T-helper 2 cell (primary cell): Measurements from ENCODE around the gene MTMR12.
"Not testable (repeated sequence)": the region's sequence is repeated elsewhere in the genome, so short reads cannot be mapped to it uniquely, and the experiment has no call there.

Source experiments
- DNase-seq, 5 experiments: peaks; one replicate each; pipeline versions ENCODE4 v3.0.0 to v3.0.0-alpha.2; 2012 to 2022

MTMR12 gene

DNA sequence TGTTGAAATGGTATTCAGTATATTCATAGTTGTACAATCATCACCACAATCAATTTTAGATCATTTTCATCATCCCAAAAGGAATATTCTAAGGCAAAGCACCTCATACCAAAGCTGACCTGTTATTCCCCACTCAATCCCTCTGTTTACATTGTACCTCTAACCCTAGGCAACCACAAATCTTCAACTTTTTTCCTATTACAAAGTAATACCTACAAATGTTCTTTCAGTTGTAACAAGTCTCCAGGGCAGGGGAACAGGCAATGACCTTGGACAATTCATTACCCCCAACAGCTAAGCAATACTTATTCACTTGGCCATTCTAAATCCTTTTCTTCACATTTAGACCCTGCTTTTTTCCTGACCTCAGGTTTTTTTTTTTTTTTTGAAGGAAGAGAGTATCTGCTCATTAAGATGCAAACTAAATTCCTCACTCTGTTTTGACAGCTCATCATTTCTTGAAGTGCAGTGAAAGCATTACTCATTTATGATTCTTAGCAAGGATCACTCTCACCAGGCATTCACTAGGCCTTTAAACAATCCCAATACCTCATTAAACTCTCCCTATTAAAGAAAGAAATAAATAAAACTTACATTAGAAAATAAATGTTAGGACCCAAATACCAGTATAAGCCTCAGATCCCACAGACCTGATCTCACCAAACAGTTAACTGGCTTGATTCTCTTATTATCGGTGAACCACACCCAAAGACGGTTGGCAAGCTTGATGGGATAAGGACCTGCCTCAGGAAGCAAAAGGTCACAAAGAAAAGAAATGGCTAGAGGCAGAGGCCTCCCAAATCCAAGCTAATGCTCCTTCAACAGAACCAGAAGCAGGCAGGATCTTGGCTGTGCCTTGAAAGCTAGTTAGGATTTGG lies 15.3 kb downstream of the MTMR12 start:
- DNase-seq: no peak

DNA sequence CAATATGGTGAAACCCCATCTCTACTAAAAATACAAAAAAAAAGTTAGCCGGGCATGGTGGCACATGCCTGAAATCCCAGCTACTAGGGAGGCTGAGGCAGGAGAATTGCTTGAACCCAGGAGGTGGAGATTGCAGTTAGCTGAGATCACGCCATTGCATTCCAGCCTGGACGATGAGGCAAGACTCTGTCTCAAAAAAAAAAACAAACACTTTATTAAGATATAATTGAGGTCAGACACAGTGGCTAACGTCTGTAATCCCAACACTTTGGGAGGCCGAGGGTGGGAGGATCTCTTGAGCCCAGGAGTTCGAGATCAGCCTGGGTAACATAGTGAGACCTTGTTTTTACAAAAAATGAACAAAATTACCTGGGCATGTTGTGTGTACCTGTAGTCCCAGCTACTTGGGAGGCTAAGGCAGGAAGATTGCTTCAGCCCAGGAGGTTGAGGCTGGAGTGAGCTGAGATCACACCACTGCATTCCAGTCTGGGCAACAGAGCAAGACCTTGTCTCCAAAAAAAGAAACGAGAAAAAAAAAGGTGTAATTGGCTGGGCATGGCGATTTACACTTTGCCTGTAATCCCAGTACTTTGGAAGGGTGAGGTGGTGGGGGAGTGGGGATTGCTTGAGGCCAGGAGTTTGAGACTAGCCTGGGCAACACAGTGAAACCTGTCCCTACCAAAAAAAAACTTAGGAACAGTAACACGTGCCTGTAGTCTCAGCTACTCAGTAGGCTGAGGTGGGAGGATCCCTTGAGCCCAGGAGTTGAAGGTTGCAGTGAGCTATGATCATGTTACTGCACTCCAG lies 16.6 kb downstream of the MTMR12 start:
- DNase-seq: not testable (repeated sequence)

DNA sequence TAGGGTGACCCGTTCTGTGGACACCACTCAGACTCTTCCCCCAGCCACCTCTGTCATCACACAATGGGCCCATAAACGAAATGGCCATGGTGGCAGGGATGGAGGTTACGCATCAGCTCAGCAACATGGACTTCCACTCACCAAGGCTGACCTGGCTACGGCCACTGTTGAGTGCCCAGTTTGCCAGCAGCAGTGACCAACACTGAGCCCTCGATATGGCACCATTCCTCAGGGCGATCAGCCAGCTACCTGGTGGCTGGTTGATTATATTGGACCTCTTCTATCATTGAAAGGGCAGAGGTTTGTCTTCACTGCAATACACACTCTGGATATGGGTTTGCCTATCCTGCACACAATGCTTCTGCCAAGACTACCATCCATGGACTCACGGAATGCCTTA lies 21.1 kb downstream of the MTMR12 start:
- no peak for DNase-seq

DNA sequence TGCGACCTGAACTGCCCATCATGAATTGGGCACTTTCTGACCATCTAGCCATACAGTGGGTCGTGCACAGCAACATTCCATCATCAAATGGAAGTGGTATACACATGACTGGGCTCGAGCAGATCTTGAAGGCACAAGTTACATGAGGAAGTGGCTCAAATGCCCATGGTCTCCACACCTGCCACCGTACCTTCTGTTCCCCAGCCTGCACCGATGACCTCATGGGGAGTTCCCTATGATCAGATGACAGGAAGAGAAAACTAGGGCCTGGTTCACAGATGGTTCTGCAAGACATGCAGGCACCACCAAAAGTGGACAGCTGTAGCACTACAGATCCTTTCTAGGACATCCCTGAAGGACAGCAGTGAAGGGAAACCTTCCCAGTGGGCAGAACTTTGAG lies 21.8 kb downstream of the MTMR12 start:
- DNase-seq: no peak

DNA sequence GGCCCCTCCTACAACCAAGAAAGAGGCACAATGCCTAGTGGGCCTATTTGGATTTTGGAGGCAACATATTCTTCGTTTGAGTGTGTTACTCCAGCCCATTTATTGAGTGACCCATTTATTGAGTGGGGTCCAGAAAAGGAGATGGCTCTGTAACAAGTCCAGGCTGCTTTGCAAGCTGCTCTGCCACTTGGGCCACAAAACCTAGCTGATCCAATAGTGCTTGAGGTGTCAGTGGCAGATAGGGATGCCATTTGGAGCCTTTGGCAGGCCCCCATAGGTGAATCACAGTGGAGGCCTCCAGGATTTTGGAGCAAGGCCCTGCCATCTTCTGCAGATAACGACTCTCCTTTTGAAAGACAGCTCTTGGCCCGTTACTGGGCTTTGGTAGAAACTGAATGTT lies 22.2 kb downstream of the MTMR12 start:
- DNase-seq: not testable (repeated sequence)

DNA sequence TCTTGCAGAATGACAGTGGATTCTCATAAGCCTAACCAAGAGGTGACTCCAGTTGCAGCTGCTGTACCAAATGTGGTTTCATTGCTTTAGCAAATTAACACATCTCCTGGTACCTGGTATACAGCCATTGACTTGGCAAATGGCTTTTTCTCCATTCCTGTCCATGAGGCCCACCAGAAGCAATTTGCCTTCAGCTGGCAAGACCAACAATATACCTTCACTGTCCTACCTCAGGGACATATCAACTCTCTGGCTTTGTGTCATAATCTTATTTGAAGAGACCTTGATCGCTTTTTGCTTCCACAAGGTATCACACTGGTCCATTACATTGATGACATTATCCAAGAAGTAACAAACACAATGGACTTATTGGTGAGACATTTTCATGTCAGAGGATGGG lies 22.8 kb downstream of the MTMR12 start:
- not testable (repeated sequence) for DNase-seq

DNA sequence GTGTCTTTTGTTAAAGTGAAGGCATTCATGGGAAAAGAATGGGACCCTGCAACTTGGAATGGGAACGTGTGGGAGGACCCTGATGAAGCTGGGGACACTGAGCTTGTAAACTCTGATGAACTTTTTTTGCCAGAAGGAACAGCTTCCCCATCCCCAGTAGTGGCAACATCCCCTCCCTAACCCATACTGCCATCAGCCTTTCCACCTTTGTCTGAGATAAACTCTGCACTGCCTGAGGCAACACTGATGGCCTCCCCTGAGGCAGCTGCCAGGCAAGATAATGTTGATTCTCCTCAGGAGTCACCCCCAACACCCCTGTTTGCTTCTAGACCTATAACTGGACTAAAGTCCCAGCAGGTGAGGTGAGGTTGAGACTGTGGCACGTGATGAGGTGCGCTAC lies 24.6 kb downstream of the MTMR12 start:
- not testable (repeated sequence) for DNase-seq

DNA sequence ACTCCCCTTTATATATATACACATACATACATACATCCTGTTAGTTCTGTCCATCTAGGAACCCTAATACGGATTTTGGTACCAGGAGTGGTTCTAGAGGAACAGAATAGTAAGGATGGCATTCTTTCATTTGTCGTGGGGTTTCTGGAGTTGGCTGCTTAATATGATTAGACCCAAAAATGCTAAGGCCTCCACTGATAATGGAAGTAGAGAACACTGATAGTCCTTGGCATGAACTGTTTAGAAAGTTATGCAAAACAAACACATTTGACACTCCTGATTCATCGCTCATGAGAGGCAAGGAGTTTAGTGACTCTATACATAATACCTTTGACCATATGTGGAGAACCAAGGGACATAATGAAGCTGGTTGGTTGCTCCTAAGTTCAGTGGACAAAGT lies 25.2 kb downstream of the MTMR12 start:
- not testable (repeated sequence) for DNase-seq

DNA sequence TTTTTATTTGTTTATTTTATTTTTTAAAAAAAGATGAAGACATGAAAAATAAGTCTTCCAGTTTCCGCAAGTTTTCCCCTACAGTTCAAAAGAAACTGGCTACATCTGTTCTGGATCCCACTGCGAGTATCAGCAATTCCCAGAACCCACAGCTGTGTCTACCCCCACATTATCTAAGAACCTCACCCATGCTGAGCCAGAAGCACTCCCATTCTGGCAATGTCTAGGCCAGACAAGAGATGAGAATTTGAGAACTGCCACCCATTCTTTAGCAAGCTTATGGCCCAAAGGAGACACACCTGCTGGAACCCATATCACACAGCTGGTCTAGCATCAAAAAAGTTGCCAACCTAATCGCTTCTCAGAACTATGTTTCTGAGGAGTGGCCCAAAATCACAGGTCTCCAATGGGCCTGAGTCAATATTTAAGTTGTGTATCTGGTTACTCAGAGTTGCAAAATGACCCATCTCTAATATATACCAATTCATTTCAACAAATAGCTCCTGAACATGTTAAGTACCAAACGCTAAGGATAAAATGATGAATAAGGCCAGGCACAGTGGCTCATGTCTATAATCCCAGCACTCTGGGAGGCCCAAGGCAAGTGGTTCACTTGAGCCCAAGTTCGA lies 27.1 kb downstream of the MTMR12 start:
- DNase-seq: no peak

DNA sequence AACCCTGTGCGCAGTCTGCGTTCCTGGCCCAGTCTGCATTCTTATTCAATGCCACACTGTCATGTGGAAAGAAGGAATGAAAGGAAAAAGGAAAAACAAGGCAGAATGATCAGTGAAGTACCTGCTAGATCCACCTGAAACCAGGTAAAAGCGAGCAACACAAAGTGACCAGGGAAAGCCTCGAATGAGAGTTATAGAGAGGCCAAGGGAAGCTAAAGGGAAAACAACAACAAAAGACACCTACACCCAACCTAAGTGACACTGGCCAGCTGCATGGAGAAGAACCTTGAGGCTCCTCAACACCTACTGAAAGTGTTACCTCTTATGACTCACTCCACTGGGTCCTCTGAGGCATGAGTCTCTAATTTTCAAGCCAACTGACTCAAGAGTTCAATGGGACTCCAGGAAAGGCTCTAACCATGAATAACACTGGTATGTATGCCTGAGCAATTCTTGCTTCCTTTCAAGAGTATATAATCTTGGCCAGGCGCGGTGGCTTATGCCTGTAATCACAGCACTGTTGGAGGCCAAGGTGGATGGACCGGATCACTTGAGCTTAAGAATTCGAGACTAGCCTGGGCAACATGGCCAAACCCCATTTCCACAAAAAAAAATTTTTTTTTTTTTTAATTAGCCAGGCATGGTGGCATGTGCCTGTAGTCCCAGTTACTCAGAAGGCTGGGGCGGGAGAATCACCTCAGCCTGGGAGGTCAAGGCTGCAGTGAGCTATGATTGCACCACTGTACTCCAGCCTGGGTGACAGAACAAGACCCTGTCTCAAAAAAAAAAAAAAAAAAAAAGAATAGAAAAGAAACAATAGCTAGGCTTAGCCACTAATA lies 29.0 kb downstream of the MTMR12 start:
- peak in 1 of 5 experiments; percentile 25 for DNase-seq

DNA sequence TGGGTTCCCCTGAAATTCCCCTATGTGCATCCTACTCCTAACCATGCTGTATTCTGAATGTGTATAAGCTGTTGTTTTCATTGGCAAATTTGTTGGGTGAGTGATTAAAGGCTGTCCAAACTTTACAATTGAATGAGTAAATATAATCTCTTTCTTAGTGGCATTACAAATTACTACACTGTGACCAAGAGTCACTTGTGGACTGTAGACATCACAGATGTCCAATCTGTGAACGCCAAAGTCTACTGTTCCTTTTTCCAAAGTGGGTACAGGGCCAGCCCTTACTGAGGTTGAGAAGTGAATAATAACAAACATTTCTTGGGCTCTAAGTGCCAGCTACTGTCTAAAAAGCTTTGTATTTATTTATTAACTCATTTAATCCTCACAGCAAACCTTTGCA lies 29.7 kb downstream of the MTMR12 start:
- no peak for DNase-seq

DNA sequence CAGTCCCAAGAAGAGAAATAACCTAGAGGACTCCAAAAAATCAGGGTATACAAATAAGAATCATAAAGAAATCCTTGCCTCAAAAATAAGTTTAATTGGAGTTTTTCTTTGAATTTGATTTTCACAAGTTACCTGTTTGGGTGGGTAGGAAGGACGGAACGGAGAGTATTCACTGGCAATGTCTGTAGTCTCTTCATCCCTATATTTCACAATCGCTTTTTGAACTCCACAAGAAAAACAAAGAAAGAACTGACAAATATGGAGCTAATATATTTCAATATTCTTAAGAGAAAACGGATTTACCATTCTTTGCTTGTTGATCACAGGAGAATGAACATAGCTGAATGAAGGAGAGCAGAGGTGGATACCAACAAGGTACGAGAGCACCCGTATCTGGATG lies 30.1 kb downstream of the MTMR12 start:
- DNase-seq: no peak

DNA sequence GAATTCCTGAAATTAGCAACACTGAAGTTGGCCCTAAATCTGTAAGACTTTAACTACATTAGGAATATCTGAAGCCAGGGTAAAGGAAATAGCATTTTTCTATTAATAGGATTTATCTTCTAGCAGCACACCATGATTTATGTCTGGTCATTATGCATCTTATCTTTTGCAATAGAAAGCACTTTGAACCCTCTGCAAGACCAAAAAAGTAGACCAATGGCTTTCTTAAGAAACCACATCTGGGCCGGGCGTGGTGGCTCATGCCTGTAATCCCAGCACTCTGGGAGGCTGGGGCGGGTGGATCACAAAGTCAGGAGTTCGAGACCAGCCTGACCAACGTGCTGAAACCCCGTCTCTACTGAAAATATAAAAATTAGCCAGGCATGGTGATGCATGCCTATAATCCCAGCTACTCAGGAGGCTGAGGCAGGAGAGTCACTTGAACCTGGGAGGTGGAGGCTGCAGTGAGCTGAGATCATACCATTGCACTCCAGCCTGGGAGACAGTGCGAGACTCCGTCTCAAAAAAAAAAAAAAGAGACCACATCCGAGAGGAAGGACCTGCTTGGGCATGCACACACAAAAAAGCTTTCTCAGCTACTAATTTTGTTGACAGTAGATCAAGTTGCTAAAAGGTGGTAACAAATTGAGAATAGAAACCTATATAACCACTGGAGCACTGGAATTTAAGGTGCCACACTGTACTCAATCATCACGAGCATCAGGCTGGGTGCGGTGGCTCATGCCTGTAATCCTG lies 31.2 kb downstream of the MTMR12 start:
- not testable (repeated sequence) for DNase-seq

DNA sequence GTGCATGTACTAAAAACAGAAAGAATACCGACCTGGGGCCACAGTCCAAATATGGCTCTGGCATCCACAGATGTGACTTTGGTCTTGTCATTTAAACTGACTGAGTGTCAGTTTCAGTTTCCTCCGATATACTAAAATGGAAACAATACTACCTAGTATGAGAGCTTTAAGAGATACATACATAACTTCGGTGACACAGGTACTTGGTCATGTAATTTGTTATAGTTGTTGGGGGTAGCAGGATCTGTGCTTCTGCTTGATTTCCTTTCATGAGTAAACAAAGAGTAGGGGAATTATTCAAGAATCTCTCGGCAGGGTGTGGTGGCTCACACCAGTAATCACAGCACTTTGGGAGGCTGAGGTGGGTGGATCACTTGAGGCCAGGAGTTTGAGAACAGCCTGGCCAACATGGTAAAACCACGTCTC lies 32.1 kb downstream of the MTMR12 start:
- peak in 2 of 5 experiments; percentile 5 to 82 for DNase-seq

DNA sequence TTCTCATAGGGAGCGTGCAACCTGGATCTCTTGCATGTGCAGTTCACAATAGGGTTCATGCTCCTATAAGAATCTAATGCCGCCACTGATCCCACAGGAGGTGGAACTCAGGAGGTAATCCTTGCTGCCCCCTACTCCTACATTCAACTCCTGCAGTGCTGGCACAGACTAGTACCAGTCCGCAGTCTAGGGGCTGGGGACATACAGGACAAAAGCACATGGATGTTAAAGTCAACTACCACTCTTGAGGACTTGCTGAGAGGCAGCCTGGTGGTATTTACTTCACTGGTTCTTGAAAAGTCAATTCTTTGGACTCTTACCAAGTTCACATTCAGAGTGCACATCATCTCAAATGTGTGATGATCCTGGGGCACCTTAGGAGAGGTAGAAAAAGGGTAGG lies 33.0 kb downstream of the MTMR12 start:
- DNase-seq: no peak

DNA sequence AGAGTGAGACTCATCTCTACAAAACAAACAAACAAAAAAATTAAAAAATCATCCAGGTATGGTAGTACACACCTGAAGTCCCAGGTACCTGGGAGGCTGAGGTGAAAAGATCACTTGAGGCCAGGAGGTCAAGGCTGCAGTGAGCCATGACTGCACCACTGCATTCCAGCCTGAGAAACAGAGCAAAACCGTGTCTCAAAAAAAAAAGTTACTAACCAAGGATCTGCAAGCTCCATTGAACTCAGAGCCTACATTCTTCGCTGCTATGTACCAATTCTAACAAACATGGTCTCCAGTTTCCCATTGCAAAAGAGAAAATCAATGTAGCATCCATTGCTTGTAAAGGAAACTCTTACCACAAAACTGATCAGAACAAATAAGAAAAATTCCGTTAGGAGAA lies 33.5 kb downstream of the MTMR12 start:
- no peak for DNase-seq

DNA sequence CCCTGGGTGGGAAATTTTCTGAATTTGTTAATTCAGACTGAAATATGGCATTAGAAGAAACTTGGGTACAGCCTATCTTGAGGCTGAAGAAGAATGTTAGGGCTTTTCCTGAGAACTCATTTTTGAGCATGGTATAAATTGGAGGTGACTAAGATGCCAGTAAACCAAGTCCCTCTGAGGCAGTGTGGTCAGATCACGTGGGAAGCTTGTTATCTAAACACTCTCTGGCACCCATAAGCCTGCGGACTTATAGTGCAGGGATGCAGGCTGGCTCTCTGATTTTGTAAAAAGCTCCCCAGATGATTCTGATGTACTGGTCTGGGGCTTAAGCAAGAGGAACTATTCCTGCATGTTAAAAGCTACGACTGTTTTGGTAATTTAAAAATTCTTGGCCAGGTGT lies 34.3 kb downstream of the MTMR12 start:
- DNase-seq: peak in 1 of 5 experiments; percentile 65

DNA sequence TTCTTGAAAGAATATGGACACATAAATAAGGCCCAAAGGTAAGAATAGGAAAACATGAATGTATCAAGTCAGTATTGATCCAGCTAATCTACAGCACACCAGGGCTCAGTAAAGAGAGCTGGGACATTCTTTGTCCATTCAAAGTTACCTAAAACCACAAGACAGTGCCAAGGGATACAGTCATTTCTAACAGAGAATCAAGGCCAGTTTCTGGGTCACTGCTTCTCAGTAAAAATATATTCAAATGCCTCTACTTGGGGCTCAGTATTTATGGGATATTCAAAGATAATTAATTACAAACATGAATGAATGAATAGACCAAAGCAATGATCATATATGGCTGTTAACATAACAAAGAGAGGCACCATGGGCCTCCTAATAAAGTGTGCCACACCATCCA lies 34.9 kb downstream of the MTMR12 start:
- DNase-seq: peak in 1 of 5 experiments; percentile 17

DNA sequence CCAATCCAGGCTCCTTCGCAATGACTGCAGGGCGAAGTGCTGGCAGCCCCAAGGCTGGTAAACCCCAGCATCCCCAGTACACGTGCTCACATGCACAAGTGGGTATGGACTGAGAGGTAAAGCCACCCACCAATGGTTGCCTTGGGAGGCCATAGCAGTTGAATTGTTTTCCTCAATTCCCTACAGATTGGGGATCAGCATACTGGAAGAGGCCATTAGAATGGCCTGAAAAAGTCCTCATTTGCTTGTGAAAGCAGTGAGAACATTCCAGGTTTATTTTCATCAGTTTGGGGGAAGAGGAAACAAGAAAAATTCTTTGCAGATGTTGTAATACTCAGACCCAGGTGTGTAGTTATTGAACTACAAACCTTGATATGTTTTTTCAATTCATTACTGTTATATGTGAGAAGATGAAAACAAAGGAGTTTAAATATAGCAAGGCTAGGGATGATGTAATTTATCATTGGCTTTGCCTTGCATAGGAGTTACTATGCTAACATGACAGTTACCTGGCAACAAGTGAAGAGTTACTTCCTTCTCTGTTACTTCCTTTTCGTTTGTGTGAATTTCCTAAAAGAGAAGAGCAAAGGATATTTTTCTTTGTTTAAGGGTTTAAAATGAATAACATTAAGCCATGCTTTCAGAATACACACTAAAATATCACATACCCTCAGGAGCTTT lies 36.4 kb downstream of the MTMR12 start:
- DNase-seq: peak in 1 of 5 experiments; percentile 37

DNA sequence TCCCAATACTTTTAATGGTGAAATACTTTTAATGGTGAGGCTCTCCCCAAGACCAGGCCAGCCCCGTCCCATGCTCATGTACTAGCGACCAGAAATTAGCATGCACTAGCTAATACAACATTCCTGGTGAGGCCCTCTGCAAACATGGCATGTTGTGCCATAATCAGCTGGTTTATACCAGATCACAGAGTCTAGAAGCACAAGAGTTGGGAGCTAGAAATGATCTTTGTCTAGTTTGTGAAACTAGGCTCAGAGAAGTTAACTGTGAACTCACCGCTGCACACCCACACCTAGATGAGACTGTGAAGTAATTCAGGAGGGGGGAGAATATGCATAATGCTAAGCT lies 37.4 kb downstream of the MTMR12 start:
- no peak for DNase-seq
